PFSK-1 (cell line): Measurements from ENCODE around the gene SUPT20HL1.

Source experiments
- FOXP2 ChIP-seq: optimal IDR thresholded peaks from 2 replicates; pipeline ENCODE3; 2011; ENCODE audit warnings: borderline replicate concordance, control low read depth, inconsistent platforms; ENCODE audit not compliant: insufficient read depth; ENCODE audit errors: extremely low read length, extremely low read depth
- POLR2AphosphoS5 ChIP-seq: IDR thresholded peaks from 2 replicates; pipeline ENCODE4 v1.6.1; 2012; ENCODE audit warnings: low read depth, mild to moderate bottlenecking, control low read depth, low read length, moderate library complexity
- SIN3A ChIP-seq: IDR thresholded peaks from 2 replicates; pipeline ENCODE4 v1.6.1; 2012; ENCODE audit warnings: mild to moderate bottlenecking, low read length, moderate library complexity, borderline replicate concordance; ENCODE audit not compliant: insufficient read depth
- TAF1 ChIP-seq: IDR thresholded peaks from 2 replicates; pipeline ENCODE4 v1.6.1; 2012; ENCODE audit warnings: low read length, control low read depth, borderline replicate concordance; ENCODE audit not compliant: insufficient read depth
- TF ChIP-seq, protein P1 (sequence below), 2 experiments: IDR thresholded peaks; 2 replicates each; pipeline versions ENCODE4 v1.6.1 to v1.8.0; 2011 to 2012; ENCODE audit warnings: low read depth in 2 of 2, low read length in 2 of 2, control low read depth in 1 of 2, inconsistent platforms in 1 of 2, mild to moderate bottlenecking in 1 of 2, moderate library complexity in 1 of 2; ENCODE audit not compliant: insufficient read depth in 1 of 2

The SUPT20HL1 gene

DNA sequence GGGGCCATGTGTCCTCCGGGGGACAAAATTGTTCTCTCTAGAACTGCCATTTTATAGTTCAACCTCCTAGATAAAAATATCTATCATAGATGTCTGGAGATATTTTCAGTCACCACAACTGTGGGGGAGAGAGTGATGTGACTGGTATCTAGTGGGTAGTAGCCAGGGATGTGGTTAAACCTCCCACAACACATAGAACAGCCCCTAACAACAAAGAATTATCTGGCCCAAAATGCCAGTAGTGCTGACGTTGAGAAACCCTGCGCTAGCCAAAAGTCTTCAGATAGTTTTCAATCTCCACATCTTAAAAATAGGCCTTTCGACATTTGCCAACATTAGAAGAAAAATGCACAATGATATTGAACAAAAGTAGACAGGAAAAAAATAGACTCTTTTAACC lies 27.6 kb upstream of the SUPT20HL1 start:
- no peak for TF ChIP-seq FOXP2
- TF ChIP-seq, protein P1, sequence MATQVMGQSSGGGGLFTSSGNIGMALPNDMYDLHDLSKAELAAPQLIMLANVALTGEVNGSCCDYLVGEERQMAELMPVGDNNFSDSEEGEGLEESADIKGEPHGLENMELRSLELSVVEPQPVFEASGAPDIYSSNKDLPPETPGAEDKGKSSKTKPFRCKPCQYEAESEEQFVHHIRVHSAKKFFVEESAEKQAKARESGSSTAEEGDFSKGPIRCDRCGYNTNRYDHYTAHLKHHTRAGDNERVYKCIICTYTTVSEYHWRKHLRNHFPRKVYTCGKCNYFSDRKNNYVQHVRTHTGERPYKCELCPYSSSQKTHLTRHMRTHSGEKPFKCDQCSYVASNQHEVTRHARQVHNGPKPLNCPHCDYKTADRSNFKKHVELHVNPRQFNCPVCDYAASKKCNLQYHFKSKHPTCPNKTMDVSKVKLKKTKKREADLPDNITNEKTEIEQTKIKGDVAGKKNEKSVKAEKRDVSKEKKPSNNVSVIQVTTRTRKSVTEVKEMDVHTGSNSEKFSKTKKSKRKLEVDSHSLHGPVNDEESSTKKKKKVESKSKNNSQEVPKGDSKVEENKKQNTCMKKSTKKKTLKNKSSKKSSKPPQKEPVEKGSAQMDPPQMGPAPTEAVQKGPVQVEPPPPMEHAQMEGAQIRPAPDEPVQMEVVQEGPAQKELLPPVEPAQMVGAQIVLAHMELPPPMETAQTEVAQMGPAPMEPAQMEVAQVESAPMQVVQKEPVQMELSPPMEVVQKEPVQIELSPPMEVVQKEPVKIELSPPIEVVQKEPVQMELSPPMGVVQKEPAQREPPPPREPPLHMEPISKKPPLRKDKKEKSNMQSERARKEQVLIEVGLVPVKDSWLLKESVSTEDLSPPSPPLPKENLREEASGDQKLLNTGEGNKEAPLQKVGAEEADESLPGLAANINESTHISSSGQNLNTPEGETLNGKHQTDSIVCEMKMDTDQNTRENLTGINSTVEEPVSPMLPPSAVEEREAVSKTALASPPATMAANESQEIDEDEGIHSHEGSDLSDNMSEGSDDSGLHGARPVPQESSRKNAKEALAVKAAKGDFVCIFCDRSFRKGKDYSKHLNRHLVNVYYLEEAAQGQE (IDR thresholded peaks at IDR 0.05; ENCODE audit: insufficient read depth in 1 of 2, low read depth in 2 of 2, low read length in 2 of 2): no peak
- no peak for TF ChIP-seq POLR2AphosphoS5
- TF ChIP-seq TAF1: no peak
- no peak for TF ChIP-seq SIN3A

DNA sequence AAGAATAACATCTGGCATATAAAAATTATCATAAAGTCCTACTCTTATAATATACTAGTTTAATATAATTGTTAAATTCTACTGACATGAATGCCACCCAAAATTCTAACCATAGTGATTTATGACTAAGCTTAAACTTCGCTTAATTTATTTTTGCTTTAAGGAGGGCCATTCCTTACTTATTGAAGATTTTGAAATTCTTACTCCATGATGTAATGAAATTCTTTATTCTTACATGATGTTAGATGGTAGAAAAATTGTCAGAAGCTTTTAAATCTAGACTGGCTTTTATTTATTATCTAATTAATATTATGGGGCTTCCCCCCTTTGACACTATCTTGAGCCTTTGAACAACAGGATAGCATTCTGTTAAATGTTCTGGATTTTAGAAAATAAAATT lies 27.1 kb upstream of the SUPT20HL1 start:
- TF ChIP-seq, protein P1 (IDR thresholded peaks at IDR 0.05; ENCODE audit: insufficient read depth in 1 of 2, low read depth in 2 of 2, low read length in 2 of 2): no peak

DNA sequence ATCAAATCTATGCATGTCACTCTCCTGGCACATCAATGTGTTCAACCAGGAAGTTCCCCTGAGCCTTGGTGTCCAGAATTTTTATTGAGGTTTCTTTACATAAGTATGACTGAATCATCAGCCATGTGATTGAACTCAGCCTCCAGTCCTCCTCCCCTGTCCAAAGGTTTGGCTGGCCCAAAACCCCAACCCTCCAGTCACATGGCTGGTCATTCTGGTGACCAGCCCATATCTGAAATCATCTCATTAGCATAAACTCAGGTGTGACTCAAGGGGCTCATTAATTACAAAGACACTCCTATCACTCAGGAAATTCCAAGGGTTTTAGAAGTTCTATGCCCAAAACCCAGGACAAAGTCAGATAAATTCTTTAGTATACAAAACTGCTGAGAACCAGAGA lies 26.0 kb upstream of the SUPT20HL1 start:
- no peak for TF ChIP-seq SIN3A
- no peak for TF ChIP-seq POLR2AphosphoS5
- TF ChIP-seq, protein P1 (IDR thresholded peaks at IDR 0.05; ENCODE audit: insufficient read depth in 1 of 2, low read depth in 2 of 2, low read length in 2 of 2): no peak
- no peak for TF ChIP-seq TAF1
- no peak for TF ChIP-seq FOXP2

DNA sequence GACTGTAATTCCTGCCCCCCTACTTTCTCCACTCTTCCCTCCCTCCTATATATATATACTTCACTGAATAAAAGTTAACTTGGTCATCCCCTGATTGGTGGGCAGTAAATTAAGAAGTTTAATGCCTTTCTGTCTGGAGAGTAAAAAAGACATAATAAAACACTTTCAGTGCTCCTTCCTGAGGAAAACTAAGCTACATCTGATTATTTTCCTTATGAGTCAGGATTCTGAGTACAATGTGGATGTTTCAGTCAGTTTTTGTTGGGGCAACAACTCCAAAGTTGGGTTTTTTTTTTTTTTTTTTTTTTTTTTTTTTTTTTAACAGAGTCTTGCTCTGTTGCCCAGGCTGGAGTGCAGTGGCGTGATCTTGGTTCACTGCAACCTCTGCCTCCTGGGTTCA lies 24.6 kb upstream of the SUPT20HL1 start:
- no peak for TF ChIP-seq SIN3A
- TF ChIP-seq, protein P1 (IDR thresholded peaks at IDR 0.05; ENCODE audit: insufficient read depth in 1 of 2, low read depth in 2 of 2, low read length in 2 of 2): no peak

GRCh38 chrX:24339911-24340310 lies 20.5 kb upstream of the SUPT20HL1 start:
- TF ChIP-seq TAF1 (no peak), SIN3A (no peak), POLR2AphosphoS5 (no peak), FOXP2 (no peak)
- TF ChIP-seq, protein P1 (IDR thresholded peaks at IDR 0.05; ENCODE audit: insufficient read depth in 1 of 2, low read depth in 2 of 2, low read length in 2 of 2): no peak
